GM12878 (cell line): ENCODE results near the gene CDKN2A.

Source experiments
- HDAC6 ChIP-seq: fragments of 200-600 bp; sonication (generic); IDR thresholded peaks from one replicate; pipeline ENCODE4 v1.8.0; 2017; ENCODE audit warnings: antibody characterized with exemption; ENCODE audit not compliant: unreplicated experiment
- TF ChIP-seq, protein P1 (sequence below): IDR thresholded peaks from 2 replicates; pipeline ENCODE4 v1.6.1; 2011; ENCODE audit warnings: borderline replicate concordance, low read depth, mild to moderate bottlenecking, moderate library complexity, mixed read lengths, low read length; ENCODE audit not compliant: insufficient read depth; ENCODE audit errors: extremely low read length

GRCh38 chr9:21985964-21986667 lies 8.1 kb downstream of the CDKN2A start:
- TF ChIP-seq HDAC6: no peak
- TF ChIP-seq, protein P1, sequence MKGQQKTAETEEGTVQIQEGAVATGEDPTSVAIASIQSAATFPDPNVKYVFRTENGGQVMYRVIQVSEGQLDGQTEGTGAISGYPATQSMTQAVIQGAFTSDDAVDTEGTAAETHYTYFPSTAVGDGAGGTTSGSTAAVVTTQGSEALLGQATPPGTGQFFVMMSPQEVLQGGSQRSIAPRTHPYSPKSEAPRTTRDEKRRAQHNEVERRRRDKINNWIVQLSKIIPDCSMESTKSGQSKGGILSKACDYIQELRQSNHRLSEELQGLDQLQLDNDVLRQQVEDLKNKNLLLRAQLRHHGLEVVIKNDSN: no peak
